Measurements from ENCODE around the gene MSLN. TPM values are rescaled to one million over a fixed set of nuclear protein-coding genes. Genes with fewer than 3 reads are reported as not detected.

MSLN gene
- total RNA-seq, 4 donors from 2014 or later, result 1.5 TPM; not detected in 3

- no peak overlapping the region for H3K4me3 ChIP-seq
- TF ChIP-seq EP300 (IDR thresholded peaks at IDR 0.05), result no peak
- TF ChIP-seq CTCF (IDR thresholded peaks at IDR 0.05), result no peak
- no peak for TF ChIP-seq POLR2A (IDR thresholded peaks at IDR 0.05)
- no peak for DNase-seq (ENCODE audit: low spot score in 2 of 2)
- H3K27me3 ChIP-seq, result peaks cover 1 to 66% of the 10 kb centered on the region in 2 donors
- H3K9me3 ChIP-seq, result peaks cover 0 to 6% (median 0%) of the 10 kb centered on the region in 4 donors
- WGBS, 2 donors, result 70 to 71% methylated on average over 9 of the region's 9 CpGs
- no peaks in the 10 kb centered on the region for H3K36me3 ChIP-seq
- H3K27ac ChIP-seq, result no peak overlapping the region
- peaks cover 0 to 15% (median 0%) of the 10 kb centered on the region in 4 donors for H3K4me1 ChIP-seq
Observed at GRCh38 chr16:814974-815373, 54.4 kb downstream of the MSLN start.

DNA sequence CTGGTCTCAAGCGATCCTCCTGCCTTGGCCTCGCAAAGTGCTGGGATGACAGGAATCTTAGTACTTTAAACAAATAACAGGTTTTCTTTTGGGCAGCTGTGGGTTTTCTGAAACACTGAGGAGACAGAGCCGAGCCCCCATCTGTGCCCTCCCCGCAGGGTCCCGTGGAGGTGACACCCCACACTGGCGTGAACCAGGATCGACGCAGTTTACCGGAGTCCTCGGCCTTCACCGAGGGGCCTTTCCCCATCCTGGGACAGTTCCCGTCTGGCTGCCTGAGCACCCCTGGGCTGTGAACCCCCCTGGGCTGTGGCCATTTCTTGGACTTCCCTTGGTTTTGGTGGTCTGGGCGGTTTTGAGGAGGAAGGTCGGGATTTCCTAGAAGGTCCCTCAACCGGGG, 55.3 kb downstream of the MSLN start:
- Histone ChIP-seq H3K4me1 (peaks cover 0 to 15% (median 0%) of the 10 kb centered on the region in 4 donors), H3K4me3 (no peak overlapping the region), H3K36me3 (no peaks in the 10 kb centered on the region), H3K27ac (no peak overlapping the region), H3K9me3 (peaks cover 0 to 6% (median 0%) of the 10 kb centered on the region in 4 donors), H3K27me3 (peaks cover 2 to 67% of the 10 kb centered on the region in 2 donors)
- whole genome bisulfite sequencing, 2 donors, result 91 to 93% methylated on average over 15 of the region's 15 CpGs
- no peak for TF ChIP-seq EP300 (IDR thresholded peaks at IDR 0.05)
- TF ChIP-seq POLR2A (IDR thresholded peaks at IDR 0.05), result no peak
- no peak for TF ChIP-seq CTCF (IDR thresholded peaks at IDR 0.05)
- no peak for DNase-seq (ENCODE audit: low spot score in 2 of 2)

DNA sequence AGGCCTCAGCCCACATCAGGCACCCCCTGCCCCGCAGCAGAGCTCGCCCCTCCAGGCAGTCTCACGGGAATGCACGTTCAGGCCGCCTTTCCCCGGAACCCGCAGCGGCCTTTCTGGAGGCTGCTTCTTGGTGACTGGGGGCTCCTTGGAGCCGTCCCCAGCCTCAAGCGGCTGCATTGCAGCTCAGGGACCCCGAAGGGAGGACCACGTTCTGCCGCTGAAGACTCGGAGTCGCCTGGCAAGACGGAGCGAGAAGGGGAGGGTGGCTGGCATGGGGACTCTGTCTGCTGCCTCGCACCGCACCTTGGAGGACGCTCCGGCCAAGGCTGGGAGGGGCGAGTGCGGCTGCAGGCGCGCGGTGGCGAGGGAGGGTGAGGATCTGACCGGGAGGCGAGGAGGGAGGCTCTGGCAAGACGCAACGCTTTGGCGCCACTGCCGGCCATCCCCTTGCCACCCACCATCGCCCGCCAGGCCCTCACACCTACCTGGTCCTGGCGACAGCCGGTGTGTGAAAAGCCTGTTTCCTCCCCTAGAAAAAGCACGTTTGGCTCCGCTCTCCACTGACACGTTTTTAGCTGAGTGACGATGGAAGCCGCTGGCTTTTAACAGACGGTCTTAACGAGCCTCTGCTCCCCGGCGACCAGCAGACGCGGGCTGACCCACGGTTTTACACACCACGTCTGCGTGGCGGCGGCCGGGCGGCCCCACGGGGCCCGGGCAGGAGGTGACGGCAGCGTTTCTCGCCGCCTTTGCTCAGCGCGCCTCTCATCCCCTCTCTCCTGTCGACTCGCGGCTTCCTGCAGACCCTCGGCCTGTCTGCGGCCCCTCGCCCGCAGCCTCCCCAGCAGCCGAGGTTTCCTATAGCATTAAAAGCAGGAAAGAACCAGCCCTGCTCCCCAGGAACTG, 56.7 kb downstream of the MSLN start:
- DNase-seq (ENCODE audit: low spot score in 2 of 2), result no peak
- TF ChIP-seq CTCF (IDR thresholded peaks at IDR 0.05) (no peak), EP300 (IDR thresholded peaks at IDR 0.05) (no peak), POLR2A (IDR thresholded peaks at IDR 0.05) (no peak)
- no peak overlapping the region for H3K27ac ChIP-seq
- H3K4me1 ChIP-seq, result peaks cover 0 to 15% (median 0%) of the 10 kb centered on the region in 4 donors
- H3K9me3 ChIP-seq, result peaks cover 0 to 2% (median 0%) of the 10 kb centered on the region in 4 donors
- H3K4me3 ChIP-seq, result no peak overlapping the region
- H3K36me3 ChIP-seq, result no peaks in the 10 kb centered on the region
- H3K27me3 ChIP-seq, result peaks cover 2 to 72% of the 10 kb centered on the region in 2 donors
- WGBS, 2 donors, result 64 to 66% methylated on average over 42 to 71 of the region's 71 CpGs

GRCh38 chr16:818132-818531, 57.6 kb downstream of the MSLN start:
- Histone ChIP-seq H3K27ac (no peak overlapping the region), H3K4me1 (peaks cover 0 to 13% (median 0%) of the 10 kb centered on the region in 4 donors), H3K36me3 (no peaks in the 10 kb centered on the region), H3K9me3 (no peaks in the 10 kb centered on the region), H3K4me3 (no peak overlapping the region), H3K27me3 (peaks cover 2 to 73% of the 10 kb centered on the region in 2 donors)
- TF ChIP-seq EP300 (IDR thresholded peaks at IDR 0.05) (no peak), POLR2A (IDR thresholded peaks at IDR 0.05) (no peak), CTCF (IDR thresholded peaks at IDR 0.05) (no peak)
- DNase-seq (ENCODE audit: low spot score in 2 of 2), result no peak
- WGBS, 2 donors, result 81% methylated on average over 8 of the region's 8 CpGs

Small RNA genes within 50 kb of the gene (small RNA-seq; reads per million reads assigned to genes)
- gene MIR662, result not detected

Other genes starting within 250 kb of the MSLN start
- 10 to 100 TPM; 19.0 to 91.5 (median 52.5) TPM for gene CAPN15, start 233.0 kb upstream of the MSLN start, total RNA-seq
- not detected for gene PRR35, start 200.3 kb upstream of the MSLN start, total RNA-seq
- gene NHLRC4, start 193.7 kb upstream of the MSLN start, total RNA-seq, result 1 to 10 TPM in 3 of 4 donors, under 1 TPM in 1; 0.98 to 5.2 (median 1.9) TPM
- gene PIGQ, start 190.8 kb upstream of the MSLN start, total RNA-seq, result 10 to 100 TPM; 49.2 to 89.6 (median 71.8) TPM
- gene RAB40C, start 170.7 kb upstream of the MSLN start, total RNA-seq, result 10 to 100 TPM; 21.1 to 30.6 (median 27.5) TPM
- 1 to 10 TPM in 3 of 4 donors, under 1 TPM in 1; 0.66 to 3.9 (median 1.8) TPM for gene WFIKKN1, start 129.7 kb upstream of the MSLN start, total RNA-seq
- gene METTL26, start 124.4 kb upstream of the MSLN start, total RNA-seq, result 100 to 1,000 TPM; 147 to 204 (median 176) TPM
- gene MCRIP2, start 118.9 kb upstream of the MSLN start, total RNA-seq, result 10 to 100 TPM; 20.8 to 37.7 (median 32.4) TPM
- gene WDR90, start 111.4 kb upstream of the MSLN start, total RNA-seq, result 10 to 100 TPM; 26.9 to 83.7 (median 54.1) TPM
- gene RHOT2, start 92.6 kb upstream of the MSLN start, total RNA-seq, result 100 to 1,000 TPM in 3 of 4 donors, 10 to 100 TPM in 1; 68.6 to 188 (median 106) TPM
- 1 to 10 TPM in 3 of 4 donors, under 1 TPM in 1; 0.90 to 3.5 (median 1.9) TPM for gene RHBDL1, start 85.1 kb upstream of the MSLN start, total RNA-seq
- 100 to 1,000 TPM; 152 to 213 (median 186) TPM for gene STUB1, start 80.3 kb upstream of the MSLN start, total RNA-seq
- 100 to 1,000 TPM in 2 of 4 donors, 10 to 100 TPM in 2; 83.1 to 119 (median 101) TPM for gene JMJD8, start 76.4 kb upstream of the MSLN start, total RNA-seq
- gene WDR24, start 70.3 kb upstream of the MSLN start, total RNA-seq, result 10 to 100 TPM; 13.1 to 18.2 (median 15.8) TPM
- gene FBXL16, start 54.9 kb upstream of the MSLN start, total RNA-seq, result 1 to 10 TPM; 1.5 to 5.7 (median 3.5) TPM
- gene METRN, start 45.6 kb upstream of the MSLN start, total RNA-seq, result 100 to 1,000 TPM in 3 of 4 donors, 10 to 100 TPM in 1; 78.8 to 131 (median 108) TPM
- gene ANTKMT, start 39.6 kb upstream of the MSLN start, total RNA-seq, result 10 to 100 TPM; 43.7 to 98.7 (median 78.6) TPM
- 1 to 10 TPM in 2 of 4 donors, under 1 TPM in 2; 0.63 to 7.5 (median 3.0) TPM for gene CCDC78, start 34.3 kb upstream of the MSLN start, total RNA-seq
- gene HAGHL, start 33.6 kb upstream of the MSLN start, total RNA-seq, result 10 to 100 TPM in 1 of 4 donors, 1 to 10 TPM in 3; 3.5 to 18.0 (median 6.3) TPM
- 10 to 100 TPM; 39.8 to 53.2 (median 45.6) TPM for gene CIAO3, start 19.7 kb upstream of the MSLN start, total RNA-seq
- 10 to 100 TPM in 3 of 4 donors, 1 to 10 TPM in 1; 8.5 to 18.3 (median 12.5) TPM for gene RPUSD1, start 27.6 kb downstream of the MSLN start, total RNA-seq
- 10 to 100 TPM in 3 of 4 donors, 1 to 10 TPM in 1; 6.1 to 57.5 (median 17.7) TPM for gene CHTF18, start 27.9 kb downstream of the MSLN start, total RNA-seq
- not detected for gene GNG13, start 40.0 kb downstream of the MSLN start, total RNA-seq
- 10 to 100 TPM; 24.5 to 58.5 (median 31.8) TPM for gene LMF1, start 210.2 kb downstream of the MSLN start, total RNA-seq
- gene SOX8, start 221.0 kb downstream of the MSLN start, total RNA-seq, result 10 to 100 TPM; 51.3 to 74.5 (median 66.3) TPM

Data from tibial nerve (tissue), 4 donors.